GDM1 (cell line): ENCODE measurements around the gene FBH1.

ENCODE experiments used
- DNase-seq: peaks from one replicate; lab custom pipeline; 2025; lab: John Stamatoyannopoulos, UW

The FBH1 gene

GRCh38 chr10:5978230-5978489 lies 88.1 kb downstream of the FBH1 start:
- DNase-seq = no peak

GRCh38 chr10:5981529-5981928 lies 91.5 kb downstream of the FBH1 start:
- DNase-seq = no peak

GRCh38 chr10:5983774-5984173 lies 93.7 kb downstream of the FBH1 start:
- DNase-seq = no peak

- no peak for DNase-seq
Measured at GRCh38 chr10:5985029-5985428, 95.0 kb downstream of the FBH1 start.
